PC-9 (cell line): Measurements from ENCODE around the gene KRT80. TPM values are rescaled to one million over a fixed set of nuclear protein-coding genes. Genes with fewer than 3 reads are reported as not detected.

Experiments
- BruUV-seq: library from RNA; stranded (reverse); fragments of 400-500 nt; replicated peaks from 2 replicates; lab custom pipeline; 2021; lab: Mats Ljungman, UMichigan
- CTCF ChIA-PET: fragments of 300-600 bp; sonication (Branson Sonifier 250); formaldehyde crosslinking; loops from one replicate; lab custom pipeline; 2022; ENCODE audit warnings: antibody characterized with exemption; lab: Charles Lee
- POLR2A ChIA-PET: fragments of 300-600 bp; sonication (Branson Sonifier 250); formaldehyde crosslinking; loops from one replicate; lab custom pipeline; 2022; ENCODE audit warnings: antibody characterized with exemption; ENCODE audit not compliant: unreplicated experiment; lab: Charles Lee
- DNase-seq, 2 experiments: peaks; one replicate each; pipeline versions ENCODE4 v3.0.0 to v3.0.0-alpha.2; 2015 to 2022; ENCODE audit warnings: mixed read lengths in 1 of 2
- H2AFZ ChIP-seq: fragments of 200-600 bp; sonication (generic); 2 replicates; pipeline ENCODE4 v1.8.1; 2017; ENCODE audit warnings: antibody characterized with exemption
- H3F3A ChIP-seq: fragments of 200-600 bp; sonication (generic); 2 replicates; pipeline ENCODE4 v1.8.1; 2017; ENCODE audit warnings: antibody characterized with exemption, mild to moderate bottlenecking, low read depth; ENCODE audit not compliant: insufficient read depth
- H3K27ac ChIP-seq: fragments of 200-600 bp; sonication (generic); 2 replicates; pipeline ENCODE4 v1.6.1; 2016; ENCODE audit warnings: mixed run types
- H3K27me3 ChIP-seq: fragments of 200-600 bp; sonication (generic); 2 replicates; pipeline ENCODE4 v1.6.1; 2016; ENCODE audit warnings: low read depth, mixed run types; ENCODE audit not compliant: insufficient read depth
- H3K36me3 ChIP-seq: fragments of 200-600 bp; sonication (generic); 2 replicates; pipeline ENCODE4 v1.6.1; 2016; ENCODE audit warnings: low read depth, mixed run types
- H3K4me1 ChIP-seq: fragments of 200-600 bp; sonication (generic); replicated peaks from 2 replicates; pipeline ENCODE4 v1.6.1; 2016; ENCODE audit warnings: mixed run types; ENCODE audit not compliant: insufficient read depth
- H3K4me2 ChIP-seq: fragments of 200-600 bp; sonication (generic); 2 replicates; pipeline ENCODE4 v1.6.1; 2017; ENCODE audit warnings: mixed run types
- H3K4me3 ChIP-seq: fragments of 200-600 bp; sonication (generic); 2 replicates; pipeline ENCODE4 v1.6.1; 2016; ENCODE audit warnings: mixed run types
- H3K79me2 ChIP-seq: fragments of 200-600 bp; sonication (generic); 2 replicates; pipeline ENCODE4 v1.6.1; 2017; ENCODE audit warnings: low read depth, mixed run types
- H3K9me2 ChIP-seq: fragments of 200-600 bp; sonication (generic); 2 replicates; pipeline ENCODE4 v1.8.1; 2017; ENCODE audit warnings: mild to moderate bottlenecking; ENCODE audit not compliant: insufficient read depth
- H3K9me3 ChIP-seq: fragments of 200-600 bp; sonication (generic); 2 replicates; pipeline ENCODE4 v1.8.1; 2016; ENCODE audit warnings: low read depth; ENCODE audit not compliant: insufficient read depth
- H4K20me1 ChIP-seq: fragments of 200-600 bp; sonication (generic); 2 replicates; pipeline ENCODE4 v1.8.1; 2017; ENCODE audit not compliant: insufficient read depth
- CTCF ChIP-seq: fragments of 200-600 bp; sonication (generic); conservative IDR thresholded peaks from 2 replicates; pipeline ENCODE4 v1.6.1; 2017; ENCODE audit warnings: mixed run types, antibody characterized with exemption, mild to moderate bottlenecking, moderate library complexity
- EZH2 ChIP-seq: fragments of 200-600 bp; sonication (generic); IDR thresholded peaks from 2 replicates; pipeline ENCODE4 v1.8.0; 2017; ENCODE audit warnings: antibody characterized with exemption, low read depth
- intact Hi-C: fragments of 100-400 bp; cut with micrococcal nuclease; formaldehyde crosslinking; loops from one replicate; pipeline ENCODE4 v1.10.0; 2022; ENCODE audit not compliant: unreplicated experiment
- total RNA-seq: library from RNA; stranded (reverse); gene quantifications from 2 replicates; pipeline ENCODE4 v1.2.3, GENCODE V29; 2021

The KRT80 gene
- total RNA-seq, 1 experiment from 2014 or later, result 94.9 TPM

DNA sequence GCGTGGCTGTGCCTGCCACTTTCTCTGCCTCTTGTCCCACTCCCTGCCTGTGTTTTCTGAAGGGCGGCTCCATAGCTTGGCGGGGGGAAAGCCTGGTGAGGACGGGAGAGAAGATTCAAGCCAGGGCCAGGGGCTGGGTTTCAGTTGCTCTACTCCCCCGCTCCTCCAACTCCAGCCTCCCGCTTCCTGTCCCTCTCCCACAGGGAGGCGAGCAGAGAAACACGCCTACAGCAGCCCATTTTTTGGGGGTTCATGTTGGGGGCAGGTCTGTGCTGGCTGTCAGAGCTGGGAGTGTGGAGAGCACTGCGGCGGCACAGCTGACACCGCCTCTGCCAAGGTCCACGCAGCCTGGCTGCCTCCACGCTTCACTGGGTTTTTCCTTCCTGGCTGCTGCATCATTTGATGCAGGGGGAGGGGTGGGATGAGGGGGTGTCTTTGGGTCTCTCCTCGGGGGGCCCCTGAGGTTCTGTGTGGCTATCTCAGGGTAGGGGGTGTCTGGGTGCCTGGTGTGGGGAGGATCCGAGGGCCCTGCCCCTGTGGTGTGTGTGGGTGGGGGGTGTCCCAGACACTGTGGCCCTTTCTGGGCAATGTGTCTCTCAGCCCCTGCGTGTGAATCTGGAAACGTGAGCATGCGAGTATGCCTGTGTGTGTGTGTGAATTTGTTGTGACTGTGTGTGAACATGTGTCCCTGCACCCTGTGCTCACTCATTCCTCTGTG is 10.7 kb upstream of the KRT80 start:
- BruUV-seq, result no TSS peak
- ChIA-PET CTCF (interaction anchor here (0.5 to 0.6 kb wide), 2 partner anchors 68 to 125 kb away, joined by 5 to 7 read pairs; no protein-coding TSS in a partner anchor), POLR2A (interaction anchor here (0.5 to 0.9 kb wide), 6 partner anchors 9 to 91 kb away, joined by 3 to 34 read pairs (median 6); no protein-coding TSS in a partner anchor)
- Histone ChIP-seq H3K79me2 (no peaks in the 10 kb centered on the region), H2AFZ (no peak overlapping the region), H3K4me2 (peak overlapping the region; percentile 58), H3K36me3 (no peaks in the 10 kb centered on the region), H3K9me3 (no peaks in the 10 kb centered on the region), H3K4me1 (peaks cover 71% of the 10 kb centered on the region), H3K4me3 (no peak overlapping the region), H4K20me1 (no peaks in the 10 kb centered on the region), H3K9me2 (no peaks in the 10 kb centered on the region), H3F3A (peaks cover 39% of the 10 kb centered on the region; the same call in 1 of the 2 replicates), H3K27me3 (no peaks in the 10 kb centered on the region), H3K27ac (0 out of 2 replicates have a peak overlapping the region, but pooled peaks have one; percentile 47)
- intact Hi-C loops, result loop anchor here (1.0 kb wide), 1 partner anchor 16 kb away; no protein-coding TSS in a partner anchor
- TF ChIP-seq CTCF, result no peak
- no peak for DNase-seq

DNA sequence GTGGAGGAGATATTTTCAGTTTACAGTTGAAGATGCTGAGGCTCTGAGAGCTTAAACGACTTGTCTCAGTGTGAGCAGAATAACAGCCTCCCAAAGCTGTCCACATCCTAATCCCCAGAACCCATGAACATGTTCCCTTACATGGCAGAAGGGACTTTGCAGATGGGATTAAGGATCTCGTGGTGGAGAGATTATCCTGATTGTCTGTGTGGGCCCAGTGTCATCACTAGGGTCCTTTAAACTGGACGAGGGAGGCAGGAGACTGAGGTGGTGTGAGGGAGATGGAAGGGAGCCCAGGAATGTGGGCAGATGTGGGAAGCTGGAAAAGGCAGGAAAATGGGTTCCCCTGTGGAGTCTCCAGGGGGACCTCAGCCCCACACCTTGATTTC is 9.6 kb upstream of the KRT80 start:
- no TSS peak for BruUV-seq
- ChIA-PET POLR2A (interaction anchor here (0.5 kb wide), 1 partner anchor 52 kb away, joined by 4 read pairs; no protein-coding TSS in a partner anchor), CTCF (no interaction called here)
- no peak for TF ChIP-seq EZH2
- TF ChIP-seq CTCF, result no peak
- Histone ChIP-seq H2AFZ (no peak overlapping the region), H3K27ac (no peak overlapping the region), H3K79me2 (no peaks in the 10 kb centered on the region), H3K9me3 (no peaks in the 10 kb centered on the region), H3K27me3 (no peaks in the 10 kb centered on the region), H4K20me1 (no peaks in the 10 kb centered on the region), H3K4me3 (no peak overlapping the region), H3K4me2 (no peak overlapping the region), H3K36me3 (no peaks in the 10 kb centered on the region), H3K9me2 (no peaks in the 10 kb centered on the region), H3K4me1 (peaks cover 66% of the 10 kb centered on the region), H3F3A (peaks cover 42% of the 10 kb centered on the region; the same call in 1 of the 2 replicates)
- intact Hi-C loops, result no loop called here
- peak in 1 of 2 experiments; percentile 12 for DNase-seq

GRCh38 chr12:52200781-52201450 is 9.1 kb upstream of the KRT80 start:
- no TSS peak for BruUV-seq
- H3K27me3 ChIP-seq, result no peaks in the 10 kb centered on the region
- peak in 1 of 2 experiments; percentile 12 for DNase-seq
- no peaks in the 10 kb centered on the region for H3K36me3 ChIP-seq
- H3K4me2 ChIP-seq, result no peak overlapping the region
- no peak for TF ChIP-seq EZH2
- no peak for TF ChIP-seq CTCF
- no peaks in the 10 kb centered on the region for H3K9me2 ChIP-seq
- H4K20me1 ChIP-seq, result no peaks in the 10 kb centered on the region
- H3F3A ChIP-seq, result peaks cover 42% of the 10 kb centered on the region; the same call in 1 of the 2 replicates
- intact Hi-C loops, result no loop called here
- H2AFZ ChIP-seq, result no peak overlapping the region
- H3K4me3 ChIP-seq, result no peak overlapping the region
- peaks cover 61% of the 10 kb centered on the region for H3K4me1 ChIP-seq
- no peaks in the 10 kb centered on the region for H3K9me3 ChIP-seq
- ChIA-PET CTCF (no interaction called here), POLR2A (interaction anchor here (0.5 to 0.6 kb wide), 2 partner anchors 52 to 150 kb away, joined by 4 read pairs; no protein-coding TSS in a partner anchor)
- no peak overlapping the region for H3K27ac ChIP-seq
- no peaks in the 10 kb centered on the region for H3K79me2 ChIP-seq
